ENCODE results near the gene SIGLEC10. TPM values are rescaled to one million over a fixed set of nuclear protein-coding genes. Genes with fewer than 3 reads are reported as not detected.

The SIGLEC10 gene
- total RNA-seq, 1 experiment from 2014 or later = not detected

DNA sequence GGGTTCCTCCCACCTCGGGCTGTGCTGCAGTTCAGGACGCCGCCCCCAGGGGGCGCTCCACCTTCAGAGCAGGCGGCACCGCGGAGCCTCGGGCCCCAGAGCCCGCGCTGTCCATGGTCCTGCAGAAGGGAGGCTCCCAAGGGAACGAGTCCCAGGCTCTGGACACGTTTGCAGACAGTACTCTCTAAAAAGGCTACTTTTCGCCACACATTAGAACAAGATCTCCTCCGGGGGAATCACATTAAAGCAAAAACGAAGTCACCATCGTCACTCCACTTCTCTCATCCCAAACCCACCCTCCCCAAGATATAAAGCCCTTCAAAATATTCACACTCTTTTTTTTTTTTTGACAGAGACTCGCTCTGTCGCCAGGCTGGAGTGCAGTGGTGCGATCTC lies 4.6 kb upstream of the SIGLEC10 start:
- DNase-seq (ENCODE audit: low read depth, low spot score) (no peak), ATAC-seq (peak; percentile 93)
- intact Hi-C loops (cut with micrococcal nuclease; ENCODE audit: unreplicated experiment) (no loop called here), in situ Hi-C loops (cut with HindIII; ENCODE audit: low pct_unique_long_range_greater_than_20kb, low sequenced_read_pairs) (no loop called here)
- Histone ChIP-seq H3K9me3 (ENCODE audit: control insufficient read depth, insufficient read depth, low read depth, low read length) (no peaks in the 10 kb centered on the region), H3K27ac (ENCODE audit: low read length) (no peak overlapping the region), H3K4me1 (ENCODE audit: control insufficient read depth, insufficient read depth, low read length) (no peaks in the 10 kb centered on the region), H3K36me3 (ENCODE audit: control insufficient read depth, insufficient read depth, low read length) (no peaks in the 10 kb centered on the region), H3K4me3 (ENCODE audit: low read depth in 2 of 2, low read length in 2 of 2) (no peak overlapping the region), H3K27me3 (ENCODE audit: control insufficient read depth, insufficient read depth, low read length) (no peaks in the 10 kb centered on the region)
- CTCF ChIA-PET = interaction anchor here (0.6 to 1.0 kb wide), 4 partner anchors 13 to 235 kb away, joined by 3 to 5 read pairs (median 4); no protein-coding TSS in a partner anchor
- no TSS peak for BruUV-seq (replicated peaks)
- POLR2A ChIA-PET = no interaction called here
- TF ChIP-seq, protein P1, sequence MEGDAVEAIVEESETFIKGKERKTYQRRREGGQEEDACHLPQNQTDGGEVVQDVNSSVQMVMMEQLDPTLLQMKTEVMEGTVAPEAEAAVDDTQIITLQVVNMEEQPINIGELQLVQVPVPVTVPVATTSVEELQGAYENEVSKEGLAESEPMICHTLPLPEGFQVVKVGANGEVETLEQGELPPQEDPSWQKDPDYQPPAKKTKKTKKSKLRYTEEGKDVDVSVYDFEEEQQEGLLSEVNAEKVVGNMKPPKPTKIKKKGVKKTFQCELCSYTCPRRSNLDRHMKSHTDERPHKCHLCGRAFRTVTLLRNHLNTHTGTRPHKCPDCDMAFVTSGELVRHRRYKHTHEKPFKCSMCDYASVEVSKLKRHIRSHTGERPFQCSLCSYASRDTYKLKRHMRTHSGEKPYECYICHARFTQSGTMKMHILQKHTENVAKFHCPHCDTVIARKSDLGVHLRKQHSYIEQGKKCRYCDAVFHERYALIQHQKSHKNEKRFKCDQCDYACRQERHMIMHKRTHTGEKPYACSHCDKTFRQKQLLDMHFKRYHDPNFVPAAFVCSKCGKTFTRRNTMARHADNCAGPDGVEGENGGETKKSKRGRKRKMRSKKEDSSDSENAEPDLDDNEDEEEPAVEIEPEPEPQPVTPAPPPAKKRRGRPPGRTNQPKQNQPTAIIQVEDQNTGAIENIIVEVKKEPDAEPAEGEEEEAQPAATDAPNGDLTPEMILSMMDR (IDR thresholded peaks at IDR 0.05) = peak; percentile 92
- TF ChIP-seq POLR2AphosphoS5 (IDR thresholded peaks at IDR 0.05; ENCODE audit: low read depth, low read length) (no peak), SIN3A (IDR thresholded peaks at IDR 0.05; ENCODE audit: borderline replicate concordance, insufficient read depth, low read depth, low read length) (no peak), TCF7L2 (IDR thresholded peaks at IDR 0.05; ENCODE audit: low read depth, low read length) (no peak)
- TF ChIP-seq, protein P2, sequence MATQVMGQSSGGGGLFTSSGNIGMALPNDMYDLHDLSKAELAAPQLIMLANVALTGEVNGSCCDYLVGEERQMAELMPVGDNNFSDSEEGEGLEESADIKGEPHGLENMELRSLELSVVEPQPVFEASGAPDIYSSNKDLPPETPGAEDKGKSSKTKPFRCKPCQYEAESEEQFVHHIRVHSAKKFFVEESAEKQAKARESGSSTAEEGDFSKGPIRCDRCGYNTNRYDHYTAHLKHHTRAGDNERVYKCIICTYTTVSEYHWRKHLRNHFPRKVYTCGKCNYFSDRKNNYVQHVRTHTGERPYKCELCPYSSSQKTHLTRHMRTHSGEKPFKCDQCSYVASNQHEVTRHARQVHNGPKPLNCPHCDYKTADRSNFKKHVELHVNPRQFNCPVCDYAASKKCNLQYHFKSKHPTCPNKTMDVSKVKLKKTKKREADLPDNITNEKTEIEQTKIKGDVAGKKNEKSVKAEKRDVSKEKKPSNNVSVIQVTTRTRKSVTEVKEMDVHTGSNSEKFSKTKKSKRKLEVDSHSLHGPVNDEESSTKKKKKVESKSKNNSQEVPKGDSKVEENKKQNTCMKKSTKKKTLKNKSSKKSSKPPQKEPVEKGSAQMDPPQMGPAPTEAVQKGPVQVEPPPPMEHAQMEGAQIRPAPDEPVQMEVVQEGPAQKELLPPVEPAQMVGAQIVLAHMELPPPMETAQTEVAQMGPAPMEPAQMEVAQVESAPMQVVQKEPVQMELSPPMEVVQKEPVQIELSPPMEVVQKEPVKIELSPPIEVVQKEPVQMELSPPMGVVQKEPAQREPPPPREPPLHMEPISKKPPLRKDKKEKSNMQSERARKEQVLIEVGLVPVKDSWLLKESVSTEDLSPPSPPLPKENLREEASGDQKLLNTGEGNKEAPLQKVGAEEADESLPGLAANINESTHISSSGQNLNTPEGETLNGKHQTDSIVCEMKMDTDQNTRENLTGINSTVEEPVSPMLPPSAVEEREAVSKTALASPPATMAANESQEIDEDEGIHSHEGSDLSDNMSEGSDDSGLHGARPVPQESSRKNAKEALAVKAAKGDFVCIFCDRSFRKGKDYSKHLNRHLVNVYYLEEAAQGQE (IDR thresholded peaks at IDR 0.05; ENCODE audit: insufficient read depth in 1 of 2, low read depth in 2 of 2, low read length in 1 of 2) = peak; percentile 99 to 100

DNA sequence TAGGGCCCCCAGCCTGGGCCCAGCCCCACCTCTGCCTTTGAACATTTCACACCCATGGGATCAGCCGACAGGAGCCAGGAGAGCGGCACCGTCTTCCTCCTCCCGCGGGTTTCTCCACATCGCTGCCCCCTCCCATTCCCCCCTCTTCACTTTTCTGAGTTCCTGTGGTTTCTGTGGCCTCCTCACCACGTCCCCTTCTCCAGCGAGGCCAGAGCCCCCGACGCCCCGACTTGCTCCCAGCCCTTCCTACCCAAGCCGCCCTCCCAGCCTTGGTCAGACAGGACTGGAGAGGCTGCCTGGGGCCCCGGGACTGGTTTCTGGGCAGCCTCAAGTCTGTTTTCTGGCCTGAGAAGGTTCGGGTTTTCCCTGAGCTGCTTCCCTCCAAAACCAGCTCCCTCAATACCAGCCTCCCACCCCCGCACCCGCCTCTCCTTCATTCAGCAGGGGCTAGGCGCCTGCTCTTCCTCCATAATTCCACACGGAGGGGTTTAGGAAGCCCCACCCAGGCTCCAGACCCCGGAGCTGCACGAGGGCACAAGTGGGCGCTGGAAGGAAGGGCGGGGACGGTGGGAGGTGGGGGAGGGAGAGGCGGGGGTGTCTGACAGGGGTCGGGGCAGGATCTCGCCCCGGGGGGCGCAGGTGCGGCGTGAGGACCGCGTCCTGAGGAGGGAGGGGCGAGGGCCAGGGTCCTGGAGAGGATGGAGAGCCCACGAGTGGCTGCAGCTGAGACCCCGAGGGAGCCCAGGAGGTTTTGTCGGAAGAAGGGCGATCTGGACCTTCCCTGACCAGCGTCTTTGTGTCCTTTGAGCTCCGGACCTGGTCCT lies 4.0 kb upstream of the SIGLEC10 start:
- no peak for ATAC-seq

More for the DNA sequence above, 4.0 kb upstream of the SIGLEC10 start:
- ChIA-PET CTCF (interaction anchor here (0.6 to 1.0 kb wide), 3 partner anchors 14 to 235 kb away, joined by 3 to 5 read pairs (median 3); no protein-coding TSS in a partner anchor), POLR2A (no interaction called here)
- Histone ChIP-seq H3K4me1 (ENCODE audit: control insufficient read depth, insufficient read depth, low read length) (no peaks in the 10 kb centered on the region), H3K36me3 (ENCODE audit: control insufficient read depth, insufficient read depth, low read length) (no peaks in the 10 kb centered on the region), H3K27ac (ENCODE audit: low read length) (no peak overlapping the region), H3K9me3 (ENCODE audit: control insufficient read depth, insufficient read depth, low read depth, low read length) (no peaks in the 10 kb centered on the region), H3K27me3 (ENCODE audit: control insufficient read depth, insufficient read depth, low read length) (no peaks in the 10 kb centered on the region), H3K4me3 (ENCODE audit: low read depth in 2 of 2, low read length in 2 of 2) (no peak overlapping the region)
- intact Hi-C loops (cut with micrococcal nuclease; ENCODE audit: unreplicated experiment) = no loop called here
- in situ Hi-C loops (cut with HindIII; ENCODE audit: low pct_unique_long_range_greater_than_20kb, low sequenced_read_pairs) = no loop called here
- no TSS peak for BruUV-seq (replicated peaks)
- DNase-seq (ENCODE audit: low read depth, low spot score) = no peak
- TF ChIP-seq SIN3A (IDR thresholded peaks at IDR 0.05; ENCODE audit: borderline replicate concordance, insufficient read depth, low read depth, low read length) (no peak), POLR2AphosphoS5 (IDR thresholded peaks at IDR 0.05; ENCODE audit: low read depth, low read length) (no peak), TCF7L2 (IDR thresholded peaks at IDR 0.05; ENCODE audit: low read depth, low read length) (no peak)
- TF ChIP-seq, protein P1 (IDR thresholded peaks at IDR 0.05) = no peak
- TF ChIP-seq, protein P2 (IDR thresholded peaks at IDR 0.05; ENCODE audit: insufficient read depth in 1 of 2, low read depth in 2 of 2, low read length in 1 of 2) = no peak
